GM12892 (cell line): Measurements from ENCODE around the gene HMSD.

ENCODE experiments used
- DNase-seq: peaks from one replicate; pipeline ENCODE4 v3.0.0; 2011; ENCODE audit not compliant: insufficient read length
- FAIRE-seq: peaks from 2 replicates; lab custom pipeline; 2011; peaks lifted over from hg19 to GRCh38; lab: Jason Lieb, UNC
- POLR2A ChIP-seq: IDR thresholded peaks from 2 replicates; pipeline ENCODE4 v1.6.1; 2011; ENCODE audit warnings: low read depth, low read length, control low read depth
- POLR2AphosphoS5 ChIP-seq: IDR thresholded peaks from 2 replicates; pipeline ENCODE4 v1.6.1; 2011; ENCODE audit warnings: low read depth, low read length, control low read depth
- TAF1 ChIP-seq: IDR thresholded peaks from 2 replicates; pipeline ENCODE4 v1.6.1; 2011; ENCODE audit warnings: low read depth, mild to moderate bottlenecking, control low read depth, low read length, borderline replicate concordance

Gene HMSD

GRCh38 chr18:63977040-63977439, 27.9 kb downstream of the HMSD start:
- DNase-seq, result no peak
- no peak for FAIRE-seq
- no peak for TF ChIP-seq POLR2A
- TF ChIP-seq POLR2AphosphoS5, result no peak
- TF ChIP-seq TAF1, result no peak

GRCh38 chr18:63979409-63979920, 30.4 kb downstream of the HMSD start:
- no peak for DNase-seq
- peak; percentile 78 for FAIRE-seq
- no peak for TF ChIP-seq POLR2A
- TF ChIP-seq TAF1, result no peak

- no peak for DNase-seq
- no peak for FAIRE-seq
- TF ChIP-seq POLR2A (no peak), TAF1 (no peak), POLR2AphosphoS5 (no peak)
Observed at GRCh38 chr18:63980027-63980426, 30.9 kb downstream of the HMSD start.

- no peak for TF ChIP-seq POLR2AphosphoS5
- TF ChIP-seq POLR2A, result no peak
- TF ChIP-seq TAF1, result no peak
- no peak for FAIRE-seq
- DNase-seq, result no peak
Observed at GRCh38 chr18:63980896-63981460, 31.9 kb downstream of the HMSD start.

- FAIRE-seq (no peak), DNase-seq (no peak)
- TF ChIP-seq POLR2A, result no peak
- TF ChIP-seq POLR2AphosphoS5, result no peak
- no peak for TF ChIP-seq TAF1
Observed at GRCh38 chr18:63981719-63982118, 32.6 kb downstream of the HMSD start.

- FAIRE-seq (no peak), DNase-seq (no peak)
- no peak for TF ChIP-seq TAF1
Observed at GRCh38 chr18:63982361-63982760, 33.3 kb downstream of the HMSD start.

- FAIRE-seq (no peak), DNase-seq (no peak)
- TF ChIP-seq POLR2AphosphoS5 (no peak), TAF1 (no peak), POLR2A (no peak)
Observed at GRCh38 chr18:63986885-63987284, 37.8 kb downstream of the HMSD start.

- FAIRE-seq, result no peak
- no peak for DNase-seq
- TF ChIP-seq POLR2A, result 0 out of 2 replicates have a peak, but pooled peaks have one; percentile 48
- TF ChIP-seq TAF1, result no peak
Observed at GRCh38 chr18:63987743-63988142, 38.6 kb downstream of the HMSD start.

GRCh38 chr18:63992751-63993150, 43.6 kb downstream of the HMSD start:
- DNase-seq (no peak), FAIRE-seq (no peak)
- no peak for TF ChIP-seq TAF1
- no peak for TF ChIP-seq POLR2A
- no peak for TF ChIP-seq POLR2AphosphoS5

GRCh38 chr18:63994783-63995399, 45.8 kb downstream of the HMSD start:
- FAIRE-seq (peak; percentile 62), DNase-seq (no peak)
- TF ChIP-seq POLR2A, result no peak
- TF ChIP-seq TAF1, result no peak
- no peak for TF ChIP-seq POLR2AphosphoS5

- DNase-seq (no peak), FAIRE-seq (no peak)
- TF ChIP-seq TAF1 (no peak), POLR2AphosphoS5 (no peak), POLR2A (no peak)
Observed at GRCh38 chr18:63997041-63997440, 47.9 kb downstream of the HMSD start.

GRCh38 chr18:63997606-63998005, 48.5 kb downstream of the HMSD start:
- TF ChIP-seq POLR2A (no peak), POLR2AphosphoS5 (no peak), TAF1 (no peak)
- no peak for FAIRE-seq
- DNase-seq, result no peak

- TF ChIP-seq TAF1 (no peak), POLR2A (no peak), POLR2AphosphoS5 (no peak)
- no peak for FAIRE-seq
- no peak for DNase-seq
Observed at GRCh38 chr18:63999871-64000270, 50.8 kb downstream of the HMSD start.

- FAIRE-seq, result no peak
- no peak for DNase-seq
- TF ChIP-seq TAF1 (no peak), POLR2AphosphoS5 (no peak), POLR2A (no peak)
Observed at GRCh38 chr18:64002581-64002980, 53.5 kb downstream of the HMSD start.
